ENCODE results near the gene CFL1. TPM values are rescaled to one million over a fixed set of nuclear protein-coding genes. Genes with fewer than 3 reads are reported as not detected.

The CFL1 gene
- total and polyA plus RNA-seq, 2 experiments from 2014 or later, result 1,393 to 2,124 TPM

DNA sequence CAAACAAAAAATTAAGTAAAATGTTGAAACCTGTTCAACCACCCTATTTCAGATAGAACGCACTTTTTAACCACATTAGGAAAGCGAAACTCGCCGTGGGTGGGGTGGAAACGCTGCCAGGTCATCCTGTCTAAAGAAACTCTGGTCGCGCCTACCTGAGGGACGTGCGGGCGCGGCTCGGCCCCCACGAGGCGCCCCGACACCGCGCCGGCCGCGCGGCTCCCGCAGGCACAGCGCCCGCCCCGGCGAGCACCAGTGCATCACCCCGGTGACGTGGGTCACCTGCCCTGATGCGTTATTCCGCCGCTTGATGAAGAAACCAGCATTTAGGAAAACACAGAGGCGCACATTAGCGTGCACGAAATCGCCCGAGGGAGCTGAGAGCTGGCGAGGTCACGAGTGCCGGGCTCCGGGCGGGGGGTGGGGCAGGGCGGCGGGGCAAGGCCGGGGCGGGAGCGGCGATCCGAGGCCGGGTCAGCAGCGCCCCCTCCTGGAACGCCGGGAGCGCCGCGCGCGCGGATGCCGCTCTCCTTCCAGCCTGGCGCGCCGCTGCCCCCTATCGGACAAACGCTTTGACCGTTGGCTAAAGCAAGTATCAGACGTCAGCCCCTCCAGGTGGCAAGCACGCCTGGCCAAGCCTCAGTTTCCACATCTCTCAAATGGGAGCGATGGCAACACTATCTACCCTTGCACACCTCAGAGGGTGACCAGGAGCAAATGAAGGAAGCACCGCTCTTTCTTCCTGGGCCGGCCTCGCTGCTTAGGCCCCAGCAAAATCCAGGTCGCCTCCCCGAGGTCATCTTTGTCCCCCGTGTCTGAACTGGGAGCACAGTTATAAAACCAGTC is 39.9 kb downstream of the CFL1 start:
- ATAC-seq (peak; percentile 85), DNase-seq (ENCODE audit: low spot score) (peak; percentile 96)
- H3K4me1 Mint-ChIP-seq, result peaks cover 5% of the 10 kb centered on the region; the same call in 1 of the 3 replicates
- peaks cover 5% of the 10 kb centered on the region for H3K27me3 Mint-ChIP-seq (ENCODE audit: insufficient read depth, low read depth, poor library complexity)
- H3K27ac ChIP-seq (ENCODE audit: low read depth), result no peak overlapping the region
- H3K27me3 ChIP-seq (ENCODE audit: insufficient read depth), result peaks cover 12% of the 10 kb centered on the region
- no peaks in the 10 kb centered on the region for H4K20me1 ChIP-seq (replicated peaks; ENCODE audit: insufficient read depth)
- H3K79me2 ChIP-seq (replicated peaks; ENCODE audit: insufficient read depth), result no peaks in the 10 kb centered on the region
- H3K36me3 ChIP-seq (ENCODE audit: insufficient read depth), result no peaks in the 10 kb centered on the region
- H3K4me2 ChIP-seq, result peak overlapping the region; percentile 93
- TF ChIP-seq POLR2AphosphoS5 (IDR thresholded peaks at IDR 0.05; ENCODE audit: low read depth), result peak; percentile 27; the same call in 1 of the 2 replicates
- TF ChIP-seq JUNB (IDR thresholded peaks at IDR 0.05; ENCODE audit: unreplicated experiment), result no peak
- no peak for TF ChIP-seq ZNF114 (CRISPR knock-in tag; IDR thresholded peaks at IDR 0.05)
- TF ChIP-seq ZNF331 (CRISPR knock-in tag; IDR thresholded peaks at IDR 0.05; ENCODE audit: low read depth), result no peak
- no peak for TF ChIP-seq NANOG (IDR thresholded peaks at IDR 0.05; ENCODE audit: borderline replicate concordance)
- TF ChIP-seq STAT1 (IDR thresholded peaks at IDR 0.05; ENCODE audit: unreplicated experiment), result no peak
- TF ChIP-seq, protein P1, sequence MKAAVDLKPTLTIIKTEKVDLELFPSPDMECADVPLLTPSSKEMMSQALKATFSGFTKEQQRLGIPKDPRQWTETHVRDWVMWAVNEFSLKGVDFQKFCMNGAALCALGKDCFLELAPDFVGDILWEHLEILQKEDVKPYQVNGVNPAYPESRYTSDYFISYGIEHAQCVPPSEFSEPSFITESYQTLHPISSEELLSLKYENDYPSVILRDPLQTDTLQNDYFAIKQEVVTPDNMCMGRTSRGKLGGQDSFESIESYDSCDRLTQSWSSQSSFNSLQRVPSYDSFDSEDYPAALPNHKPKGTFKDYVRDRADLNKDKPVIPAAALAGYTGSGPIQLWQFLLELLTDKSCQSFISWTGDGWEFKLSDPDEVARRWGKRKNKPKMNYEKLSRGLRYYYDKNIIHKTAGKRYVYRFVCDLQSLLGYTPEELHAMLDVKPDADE (IDR thresholded peaks at IDR 0.05), result no peak
- peak; percentile 82 for TF ChIP-seq CREB1 (CRISPR knock-in tag; IDR thresholded peaks at IDR 0.05; ENCODE audit: low read depth)
- TF ChIP-seq, protein P2, sequence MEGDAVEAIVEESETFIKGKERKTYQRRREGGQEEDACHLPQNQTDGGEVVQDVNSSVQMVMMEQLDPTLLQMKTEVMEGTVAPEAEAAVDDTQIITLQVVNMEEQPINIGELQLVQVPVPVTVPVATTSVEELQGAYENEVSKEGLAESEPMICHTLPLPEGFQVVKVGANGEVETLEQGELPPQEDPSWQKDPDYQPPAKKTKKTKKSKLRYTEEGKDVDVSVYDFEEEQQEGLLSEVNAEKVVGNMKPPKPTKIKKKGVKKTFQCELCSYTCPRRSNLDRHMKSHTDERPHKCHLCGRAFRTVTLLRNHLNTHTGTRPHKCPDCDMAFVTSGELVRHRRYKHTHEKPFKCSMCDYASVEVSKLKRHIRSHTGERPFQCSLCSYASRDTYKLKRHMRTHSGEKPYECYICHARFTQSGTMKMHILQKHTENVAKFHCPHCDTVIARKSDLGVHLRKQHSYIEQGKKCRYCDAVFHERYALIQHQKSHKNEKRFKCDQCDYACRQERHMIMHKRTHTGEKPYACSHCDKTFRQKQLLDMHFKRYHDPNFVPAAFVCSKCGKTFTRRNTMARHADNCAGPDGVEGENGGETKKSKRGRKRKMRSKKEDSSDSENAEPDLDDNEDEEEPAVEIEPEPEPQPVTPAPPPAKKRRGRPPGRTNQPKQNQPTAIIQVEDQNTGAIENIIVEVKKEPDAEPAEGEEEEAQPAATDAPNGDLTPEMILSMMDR (conservative IDR thresholded peaks at IDR 0.05; ENCODE audit: low read depth in 2 of 2), result peak; percentile 74 to 99
- no peak for TF ChIP-seq EZH2phosphoT487 (IDR thresholded peaks at IDR 0.05; ENCODE audit: unreplicated experiment)
- TF ChIP-seq, protein P3, sequence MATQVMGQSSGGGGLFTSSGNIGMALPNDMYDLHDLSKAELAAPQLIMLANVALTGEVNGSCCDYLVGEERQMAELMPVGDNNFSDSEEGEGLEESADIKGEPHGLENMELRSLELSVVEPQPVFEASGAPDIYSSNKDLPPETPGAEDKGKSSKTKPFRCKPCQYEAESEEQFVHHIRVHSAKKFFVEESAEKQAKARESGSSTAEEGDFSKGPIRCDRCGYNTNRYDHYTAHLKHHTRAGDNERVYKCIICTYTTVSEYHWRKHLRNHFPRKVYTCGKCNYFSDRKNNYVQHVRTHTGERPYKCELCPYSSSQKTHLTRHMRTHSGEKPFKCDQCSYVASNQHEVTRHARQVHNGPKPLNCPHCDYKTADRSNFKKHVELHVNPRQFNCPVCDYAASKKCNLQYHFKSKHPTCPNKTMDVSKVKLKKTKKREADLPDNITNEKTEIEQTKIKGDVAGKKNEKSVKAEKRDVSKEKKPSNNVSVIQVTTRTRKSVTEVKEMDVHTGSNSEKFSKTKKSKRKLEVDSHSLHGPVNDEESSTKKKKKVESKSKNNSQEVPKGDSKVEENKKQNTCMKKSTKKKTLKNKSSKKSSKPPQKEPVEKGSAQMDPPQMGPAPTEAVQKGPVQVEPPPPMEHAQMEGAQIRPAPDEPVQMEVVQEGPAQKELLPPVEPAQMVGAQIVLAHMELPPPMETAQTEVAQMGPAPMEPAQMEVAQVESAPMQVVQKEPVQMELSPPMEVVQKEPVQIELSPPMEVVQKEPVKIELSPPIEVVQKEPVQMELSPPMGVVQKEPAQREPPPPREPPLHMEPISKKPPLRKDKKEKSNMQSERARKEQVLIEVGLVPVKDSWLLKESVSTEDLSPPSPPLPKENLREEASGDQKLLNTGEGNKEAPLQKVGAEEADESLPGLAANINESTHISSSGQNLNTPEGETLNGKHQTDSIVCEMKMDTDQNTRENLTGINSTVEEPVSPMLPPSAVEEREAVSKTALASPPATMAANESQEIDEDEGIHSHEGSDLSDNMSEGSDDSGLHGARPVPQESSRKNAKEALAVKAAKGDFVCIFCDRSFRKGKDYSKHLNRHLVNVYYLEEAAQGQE (IDR thresholded peaks at IDR 0.05; ENCODE audit: unreplicated experiment), result no peak
- TF ChIP-seq EZH2 (IDR thresholded peaks at IDR 0.05; ENCODE audit: low read depth, unreplicated experiment), result no peak
- TF ChIP-seq, protein P4, sequence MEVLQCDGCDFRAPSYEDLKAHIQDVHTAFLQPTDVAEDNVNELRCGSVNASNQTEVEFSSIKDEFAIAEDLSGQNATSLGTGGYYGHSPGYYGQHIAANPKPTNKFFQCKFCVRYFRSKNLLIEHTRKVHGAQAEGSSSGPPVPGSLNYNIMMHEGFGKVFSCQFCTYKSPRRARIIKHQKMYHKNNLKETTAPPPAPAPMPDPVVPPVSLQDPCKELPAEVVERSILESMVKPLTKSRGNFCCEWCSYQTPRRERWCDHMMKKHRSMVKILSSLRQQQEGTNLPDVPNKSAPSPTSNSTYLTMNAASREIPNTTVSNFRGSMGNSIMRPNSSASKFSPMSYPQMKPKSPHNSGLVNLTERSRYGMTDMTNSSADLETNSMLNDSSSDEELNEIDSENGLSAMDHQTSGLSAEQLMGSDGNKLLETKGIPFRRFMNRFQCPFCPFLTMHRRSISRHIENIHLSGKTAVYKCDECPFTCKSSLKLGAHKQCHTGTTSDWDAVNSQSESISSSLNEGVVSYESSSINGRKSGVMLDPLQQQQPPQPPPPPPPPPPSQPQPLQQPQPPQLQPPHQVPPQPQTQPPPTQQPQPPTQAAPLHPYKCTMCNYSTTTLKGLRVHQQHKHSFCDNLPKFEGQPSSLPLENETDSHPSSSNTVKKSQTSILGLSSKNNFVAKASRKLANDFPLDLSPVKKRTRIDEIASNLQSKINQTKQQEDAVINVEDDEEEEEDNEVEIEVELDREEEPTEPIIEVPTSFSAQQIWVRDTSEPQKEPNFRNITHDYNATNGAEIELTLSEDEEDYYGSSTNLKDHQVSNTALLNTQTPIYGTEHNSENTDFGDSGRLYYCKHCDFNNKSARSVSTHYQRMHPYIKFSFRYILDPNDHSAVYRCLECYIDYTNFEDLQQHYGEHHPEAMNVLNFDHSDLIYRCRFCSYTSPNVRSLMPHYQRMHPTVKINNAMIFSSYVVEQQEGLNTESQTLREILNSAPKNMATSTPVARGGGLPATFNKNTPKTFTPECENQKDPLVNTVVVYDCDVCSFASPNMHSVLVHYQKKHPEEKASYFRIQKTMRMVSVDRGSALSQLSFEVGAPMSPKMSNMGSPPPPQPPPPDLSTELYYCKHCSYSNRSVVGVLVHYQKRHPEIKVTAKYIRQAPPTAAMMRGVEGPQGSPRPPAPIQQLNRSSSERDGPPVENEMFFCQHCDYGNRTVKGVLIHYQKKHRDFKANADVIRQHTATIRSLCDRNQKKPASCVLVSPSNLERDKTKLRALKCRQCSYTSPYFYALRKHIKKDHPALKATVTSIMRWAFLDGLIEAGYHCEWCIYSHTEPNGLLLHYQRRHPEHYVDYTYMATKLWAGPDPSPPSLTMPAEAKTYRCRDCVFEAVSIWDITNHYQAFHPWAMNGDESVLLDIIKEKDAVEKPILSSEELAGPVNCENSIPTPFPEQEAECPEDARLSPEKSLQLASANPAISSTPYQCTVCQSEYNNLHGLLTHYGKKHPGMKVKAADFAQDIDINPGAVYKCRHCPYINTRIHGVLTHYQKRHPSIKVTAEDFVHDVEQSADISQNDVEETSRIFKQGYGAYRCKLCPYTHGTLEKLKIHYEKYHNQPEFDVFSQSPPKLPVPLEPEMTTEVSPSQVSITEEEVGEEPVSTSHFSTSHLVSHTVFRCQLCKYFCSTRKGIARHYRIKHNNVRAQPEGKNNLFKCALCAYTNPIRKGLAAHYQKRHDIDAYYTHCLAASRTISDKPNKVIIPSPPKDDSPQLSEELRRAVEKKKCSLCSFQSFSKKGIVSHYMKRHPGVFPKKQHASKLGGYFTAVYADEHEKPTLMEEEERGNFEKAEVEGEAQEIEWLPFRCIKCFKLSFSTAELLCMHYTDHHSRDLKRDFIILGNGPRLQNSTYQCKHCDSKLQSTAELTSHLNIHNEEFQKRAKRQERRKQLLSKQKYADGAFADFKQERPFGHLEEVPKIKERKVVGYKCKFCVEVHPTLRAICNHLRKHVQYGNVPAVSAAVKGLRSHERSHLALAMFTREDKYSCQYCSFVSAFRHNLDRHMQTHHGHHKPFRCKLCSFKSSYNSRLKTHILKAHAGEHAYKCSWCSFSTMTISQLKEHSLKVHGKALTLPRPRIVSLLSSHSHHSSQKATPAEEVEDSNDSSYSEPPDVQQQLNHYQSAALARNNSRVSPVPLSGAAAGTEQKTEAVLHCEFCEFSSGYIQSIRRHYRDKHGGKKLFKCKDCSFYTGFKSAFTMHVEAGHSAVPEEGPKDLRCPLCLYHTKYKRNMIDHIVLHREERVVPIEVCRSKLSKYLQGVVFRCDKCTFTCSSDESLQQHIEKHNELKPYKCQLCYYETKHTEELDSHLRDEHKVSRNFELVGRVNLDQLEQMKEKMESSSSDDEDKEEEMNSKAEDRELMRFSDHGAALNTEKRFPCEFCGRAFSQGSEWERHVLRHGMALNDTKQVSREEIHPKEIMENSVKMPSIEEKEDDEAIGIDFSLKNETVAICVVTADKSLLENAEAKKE (CRISPR knock-in tag; IDR thresholded peaks at IDR 0.05), result no peak
- H2AFZ ChIP-seq, result peak overlapping the region; percentile 95
- H3K27ac Mint-ChIP-seq, result no peak overlapping the region
- H3K36me3 Mint-ChIP-seq (ENCODE audit: low read depth), result no peaks in the 10 kb centered on the region; the same call in 1 of the 3 replicates
- H3K9me2 ChIP-seq (ENCODE audit: insufficient read depth), result no peaks in the 10 kb centered on the region
- H3F3A ChIP-seq (replicated peaks; ENCODE audit: low read depth), result 0 out of 2 replicates have a peak, but pooled peaks cover 4% of the 10 kb centered on the region
- no peaks in the 10 kb centered on the region; the same call in 1 of the 2 replicates for H3K4me1 ChIP-seq (ENCODE audit: insufficient read depth)
- H3K4me3 Mint-ChIP-seq, result peak overlapping the region; percentile 73
- H3K4me3 ChIP-seq, result peak overlapping the region; percentile 71
- H3K9me3 Mint-ChIP-seq, result no peaks in the 10 kb centered on the region

Data from GM23338 (cell line).